PFSK-1 (cell line): Measurements from ENCODE around the gene AP4B1.

Source experiments
- FOXP2 ChIP-seq: optimal IDR thresholded peaks from 2 replicates; pipeline ENCODE3; 2011; ENCODE audit warnings: borderline replicate concordance, control low read depth, inconsistent platforms; ENCODE audit not compliant: insufficient read depth; ENCODE audit errors: extremely low read length, extremely low read depth
- POLR2AphosphoS5 ChIP-seq: IDR thresholded peaks from 2 replicates; pipeline ENCODE4 v1.6.1; 2012; ENCODE audit warnings: low read depth, mild to moderate bottlenecking, control low read depth, low read length, moderate library complexity
- REST ChIP-seq, 2 experiments: IDR thresholded peaks; 2 replicates each; pipeline versions ENCODE4 v1.6.1 to v1.8.0; 2011 to 2012; ENCODE audit warnings: low read depth in 2 of 2, low read length in 2 of 2, control low read depth in 1 of 2, inconsistent platforms in 1 of 2, mild to moderate bottlenecking in 1 of 2, moderate library complexity in 1 of 2; ENCODE audit not compliant: insufficient read depth in 1 of 2
- SIN3A ChIP-seq: IDR thresholded peaks from 2 replicates; pipeline ENCODE4 v1.6.1; 2012; ENCODE audit warnings: mild to moderate bottlenecking, low read length, moderate library complexity, borderline replicate concordance; ENCODE audit not compliant: insufficient read depth
- TAF1 ChIP-seq: IDR thresholded peaks from 2 replicates; pipeline ENCODE4 v1.6.1; 2012; ENCODE audit warnings: low read length, control low read depth, borderline replicate concordance; ENCODE audit not compliant: insufficient read depth

Gene AP4B1

GRCh38 chr1:113859478-113860175, 45.0 kb downstream of the AP4B1 start:
- TF ChIP-seq TAF1 (no peak), REST (IDR thresholded peaks at IDR 0.05; ENCODE audit: insufficient read depth in 1 of 2, low read depth in 2 of 2, low read length in 2 of 2) (no peak)

- TF ChIP-seq REST (IDR thresholded peaks at IDR 0.05; ENCODE audit: insufficient read depth in 1 of 2, low read depth in 2 of 2, low read length in 2 of 2) (no peak), FOXP2 (no peak), SIN3A (no peak), POLR2AphosphoS5 (no peak), TAF1 (no peak)
Measured at GRCh38 chr1:113858982-113859381, 45.6 kb downstream of the AP4B1 start.

- TF ChIP-seq REST (IDR thresholded peaks at IDR 0.05; ENCODE audit: insufficient read depth in 1 of 2, low read depth in 2 of 2, low read length in 2 of 2) (no peak), TAF1 (no peak), SIN3A (no peak), POLR2AphosphoS5 (no peak), FOXP2 (no peak)
Measured at GRCh38 chr1:113858418-113858817, 46.2 kb downstream of the AP4B1 start.

GRCh38 chr1:113857776-113858175, 46.8 kb downstream of the AP4B1 start:
- TF ChIP-seq TAF1 = no peak
- TF ChIP-seq POLR2AphosphoS5 = no peak
- no peak for TF ChIP-seq REST (IDR thresholded peaks at IDR 0.05; ENCODE audit: insufficient read depth in 1 of 2, low read depth in 2 of 2, low read length in 2 of 2)
- TF ChIP-seq FOXP2 = no peak
- TF ChIP-seq SIN3A = no peak

GRCh38 chr1:113856401-113856790, 48.2 kb downstream of the AP4B1 start:
- TF ChIP-seq FOXP2 (no peak), TAF1 (no peak), REST (IDR thresholded peaks at IDR 0.05; ENCODE audit: insufficient read depth in 1 of 2, low read depth in 2 of 2, low read length in 2 of 2) (no peak)
